ENCODE results near the gene RPL10. TPM values are rescaled to one million over a fixed set of nuclear protein-coding genes. Genes with fewer than 3 reads are reported as not detected.

RPL10 gene
- total RNA-seq, 2 donors from 2014 or later, result 2,142 to 2,551 TPM

- peak overlapping the region; percentile 65 for H3K4me3 ChIP-seq (ENCODE audit: low read length)
- no peaks in the 10 kb centered on the region for H3K36me3 ChIP-seq (ENCODE audit: control insufficient read depth, insufficient read depth, low read length)
- peak overlapping the region; percentile 95 for H3K27ac ChIP-seq (ENCODE audit: low read depth, low read length)
- peak; percentile 73 for DNase-seq
- Mint-ChIP-seq H3K36me3 (ENCODE audit: low read depth) (peaks cover 8% of the 10 kb centered on the region), H3K4me1 (peaks cover 7% of the 10 kb centered on the region), H3K27ac (no peak overlapping the region), H3K4me3 (peak overlapping the region; percentile 73), H3K27me3 (ENCODE audit: insufficient read depth) (peaks cover 10% of the 10 kb centered on the region), H3K9me3 (peaks cover 55% of the 10 kb centered on the region)
- 3 to 4% methylated on average over 7 to 72 of the region's 79 CpGs for WGBS, 2 experiments (ENCODE audit: insufficient coverage in 1 of 2, insufficient read length in 1 of 2)
- no peaks in the 10 kb centered on the region for H3K4me1 ChIP-seq (ENCODE audit: control insufficient read depth, insufficient read depth, low read length)
- TF ChIP-seq CTCF (conservative IDR thresholded peaks at IDR 0.05), result no peak
- H3K27me3 ChIP-seq (ENCODE audit: control insufficient read depth, insufficient read depth, low read length, poor library complexity, severe bottlenecking), result no peaks in the 10 kb centered on the region
- H3K9me3 ChIP-seq (ENCODE audit: control insufficient read depth, low read length), result no peaks in the 10 kb centered on the region
- peak overlapping the region; percentile 51 for H3K9ac ChIP-seq (ENCODE audit: extremely low read depth, low read length, poor library complexity, severe bottlenecking)
Measured at GRCh38 chrX:154378059-154378798, 19.9 kb upstream of the RPL10 start.

GRCh38 chrX:154378799-154379568 lies 19.2 kb upstream of the RPL10 start, which contains the start of gene EMD:
TSS of gene EMD (plus strand) at chrX:154379295. CDS start at chrX:154379485, 190 bp downstream.
- Histone ChIP-seq H3K9me3 (ENCODE audit: control insufficient read depth, low read length) (no peaks in the 10 kb centered on the region), H3K4me1 (ENCODE audit: control insufficient read depth, insufficient read depth, low read length) (no peaks in the 10 kb centered on the region), H3K27ac (ENCODE audit: low read depth, low read length) (peak within 1 kb of the TSS; percentile 95), H3K4me3 (ENCODE audit: low read length) (peak within 1 kb of the TSS; percentile 86), H3K9ac (ENCODE audit: extremely low read depth, low read length, poor library complexity, severe bottlenecking) (peak within 1 kb of the TSS; percentile 85), H3K27me3 (ENCODE audit: control insufficient read depth, insufficient read depth, low read length, poor library complexity, severe bottlenecking) (no peaks in the 10 kb centered on the region), H3K36me3 (ENCODE audit: control insufficient read depth, insufficient read depth, low read length) (no peaks in the 10 kb centered on the region)
- Mint-ChIP-seq H3K36me3 (ENCODE audit: low read depth) (peaks cover 8% of the 10 kb centered on the region), H3K4me1 (peaks cover 7% of the 10 kb centered on the region), H3K27me3 (ENCODE audit: insufficient read depth) (peaks cover 10% of the 10 kb centered on the region), H3K4me3 (peak within 1 kb of the TSS; percentile 73), H3K27ac (peak within 1 kb of the TSS; percentile 90), H3K9me3 (peaks cover 56% of the 10 kb centered on the region)
- WGBS, 2 experiments (ENCODE audit: insufficient coverage in 1 of 2, insufficient read length in 1 of 2), result 0% methylated on average over 103 of the region's 103 CpGs; no CpG with 5 or more reads in 1 of the 2 experiments
- DNase-seq, result peak; percentile 98
- TF ChIP-seq CTCF (conservative IDR thresholded peaks at IDR 0.05), result no peak

GRCh38 chrX:154379569-154379951 lies 18.6 kb upstream of the RPL10 start:
- H3K27me3 ChIP-seq (ENCODE audit: control insufficient read depth, insufficient read depth, low read length, poor library complexity, severe bottlenecking), result no peaks in the 10 kb centered on the region
- 0% methylated on average over 37 of the region's 38 CpGs; no CpG with 5 or more reads in 1 of the 2 experiments for whole genome bisulfite sequencing, 2 experiments (ENCODE audit: insufficient coverage in 1 of 2, insufficient read length in 1 of 2)
- no peaks in the 10 kb centered on the region for H3K36me3 ChIP-seq (ENCODE audit: control insufficient read depth, insufficient read depth, low read length)
- H3K4me1 ChIP-seq (ENCODE audit: control insufficient read depth, insufficient read depth, low read length), result no peaks in the 10 kb centered on the region
- H3K27me3 Mint-ChIP-seq (ENCODE audit: insufficient read depth), result peaks cover 10% of the 10 kb centered on the region
- peak overlapping the region; percentile 90 for H3K27ac ChIP-seq (ENCODE audit: low read depth, low read length)
- peaks cover 7% of the 10 kb centered on the region for H3K4me1 Mint-ChIP-seq
- DNase-seq, result no peak
- H3K4me3 Mint-ChIP-seq, result peak overlapping the region; percentile 73
- no peaks in the 10 kb centered on the region for H3K9me3 ChIP-seq (ENCODE audit: control insufficient read depth, low read length)
- peaks cover 8% of the 10 kb centered on the region for H3K36me3 Mint-ChIP-seq (ENCODE audit: low read depth)
- peak overlapping the region; percentile 90 for H3K27ac Mint-ChIP-seq
- TF ChIP-seq CTCF (conservative IDR thresholded peaks at IDR 0.05), result no peak
- H3K9me3 Mint-ChIP-seq, result peaks cover 60% of the 10 kb centered on the region
- H3K9ac ChIP-seq (ENCODE audit: extremely low read depth, low read length, poor library complexity, severe bottlenecking), result peak overlapping the region; percentile 85
- H3K4me3 ChIP-seq (ENCODE audit: low read length), result peak overlapping the region; percentile 86
